Mesenchymal stem cell (in vitro differentiated cells and primary cell): ENCODE data around the gene ING3.

ENCODE experiments used
- DNase-seq: peaks from one replicate; pipeline ENCODE4 v3.0.0-alpha.2; 2013
- H2AFZ ChIP-seq: one replicate; pipeline ENCODE4 v1.6.1; 2013; ENCODE audit warnings: low read depth, mild to moderate bottlenecking, control low read depth, inconsistent platforms, low read length, moderate library complexity
- H2AK5ac ChIP-seq: 2 replicates; pipeline ENCODE4 v1.6.1; 2013; ENCODE audit warnings: low read length, moderate library complexity, mild to moderate bottlenecking, inconsistent platforms; ENCODE audit not compliant: severe bottlenecking
- H2BK120ac ChIP-seq: one replicate; pipeline ENCODE4 v1.6.1; 2013; ENCODE audit warnings: low read depth, mild to moderate bottlenecking, inconsistent platforms, low read length, moderate library complexity
- H2BK12ac ChIP-seq, 2 experiments: one replicate each; pipeline ENCODE4 v1.6.1; 2013; ENCODE audit warnings: inconsistent platforms in 2 of 2, low read length in 2 of 2, mild to moderate bottlenecking in 2 of 2, moderate library complexity in 2 of 2, control low read depth in 1 of 2
- H2BK15ac ChIP-seq: one replicate; pipeline ENCODE4 v1.6.1; 2013; ENCODE audit warnings: mild to moderate bottlenecking, low read depth, inconsistent platforms; ENCODE audit not compliant: poor library complexity, severe bottlenecking
- H2BK5ac ChIP-seq: 2 replicates; pipeline ENCODE4 v1.6.1; 2013; ENCODE audit warnings: low read depth, mild to moderate bottlenecking, low read length, control low read depth, inconsistent platforms; ENCODE audit not compliant: poor library complexity, severe bottlenecking
- H3K14ac ChIP-seq, 2 experiments: one replicate each; pipeline ENCODE4 v1.6.1; 2013; ENCODE audit warnings: inconsistent platforms in 2 of 2, low read length in 2 of 2, control low read depth in 1 of 2, mild to moderate bottlenecking in 1 of 2, moderate library complexity in 1 of 2
- H3K18ac ChIP-seq, 2 experiments: one replicate each; pipeline ENCODE4 v1.6.1; 2013; ENCODE audit warnings: inconsistent platforms in 2 of 2, low read length in 2 of 2, control low read depth in 1 of 2, low read depth in 1 of 2, mild to moderate bottlenecking in 1 of 2
- H3K23ac ChIP-seq, 2 experiments: one replicate each; pipeline ENCODE4 v1.6.1; 2013; ENCODE audit warnings: inconsistent platforms in 2 of 2, low read length in 2 of 2, mild to moderate bottlenecking in 2 of 2, moderate library complexity in 2 of 2, control low read depth in 1 of 2
- H3K27ac ChIP-seq: 2 replicates; pipeline ENCODE4 v1.5.1; 2013; ENCODE audit warnings: mild to moderate bottlenecking, moderate library complexity, low read length, control low read depth, inconsistent platforms; ENCODE audit not compliant: poor library complexity, severe bottlenecking
- H3K27me3 ChIP-seq, 2 experiments: 2 replicates each; pipeline versions ENCODE4 v1.6.1 to v1.7.0; 2013; ENCODE audit warnings: low read length in 2 of 2, mild to moderate bottlenecking in 2 of 2, moderate library complexity in 2 of 2, control low read depth in 1 of 2, inconsistent platforms in 1 of 2; ENCODE audit not compliant: control insufficient read depth in 1 of 2, insufficient read depth in 1 of 2
- H3K36me3 ChIP-seq, 2 experiments: 2 replicates each; pipeline versions ENCODE4 v1.6.1 to v1.7.0; 2013; ENCODE audit warnings: low read length in 2 of 2, control low read depth in 1 of 2, inconsistent platforms in 1 of 2, low read depth in 1 of 2, mild to moderate bottlenecking in 1 of 2; ENCODE audit not compliant: insufficient read depth in 2 of 2, control insufficient read depth in 1 of 2
- H3K4ac ChIP-seq, 2 experiments: one replicate each; pipeline ENCODE4 v1.6.1; 2013; ENCODE audit warnings: inconsistent platforms in 2 of 2, low read length in 2 of 2, mild to moderate bottlenecking in 2 of 2, moderate library complexity in 2 of 2, control low read depth in 1 of 2, low read depth in 1 of 2
- H3K4me1 ChIP-seq: 2 replicates; pipeline ENCODE4 v1.6.1; 2013; ENCODE audit warnings: low read depth, low read length, control low read depth; ENCODE audit not compliant: control insufficient read depth, insufficient read depth
- H3K4me2 ChIP-seq: 2 replicates; pipeline ENCODE4 v1.6.1; 2013; ENCODE audit warnings: low read length, mild to moderate bottlenecking, inconsistent platforms; ENCODE audit not compliant: poor library complexity, severe bottlenecking
- H3K4me3 ChIP-seq, 2 experiments: 2 replicates each; pipeline versions ENCODE4 v1.5.1 to v1.7.0; 2013; ENCODE audit warnings: low read length in 2 of 2, mild to moderate bottlenecking in 2 of 2, control low read depth in 1 of 2, low read depth in 1 of 2; ENCODE audit not compliant: insufficient read depth in 1 of 2
- H3K79me1 ChIP-seq: replicated peaks from 2 replicates; pipeline ENCODE4 v1.6.1; 2013; ENCODE audit warnings: mild to moderate bottlenecking, control low read depth, low read length, inconsistent platforms; ENCODE audit not compliant: poor library complexity, severe bottlenecking
- H3K9ac ChIP-seq: 2 replicates; pipeline ENCODE4 v1.7.0; 2013; ENCODE audit warnings: mild to moderate bottlenecking, low read length, moderate library complexity
- H3K9me3 ChIP-seq: 2 replicates; pipeline ENCODE4 v1.7.0; 2013; ENCODE audit warnings: mild to moderate bottlenecking, low read length; ENCODE audit not compliant: control insufficient read depth
- H4K8ac ChIP-seq: one replicate; pipeline ENCODE4 v1.6.1; 2013; ENCODE audit warnings: inconsistent platforms, mild to moderate bottlenecking, low read length, moderate library complexity
- H4K91ac ChIP-seq: one replicate; pipeline ENCODE4 v1.6.1; 2013; ENCODE audit warnings: mild to moderate bottlenecking, low read length, inconsistent platforms
- WGBS: methylation state at CpG from one replicate; pipeline ENCODE4 v1.1.7; 2013; ENCODE audit warnings: mixed read lengths; 5-methylcytosine and 5-hydroxymethylcytosine counted together

The ING3 gene

DNA sequence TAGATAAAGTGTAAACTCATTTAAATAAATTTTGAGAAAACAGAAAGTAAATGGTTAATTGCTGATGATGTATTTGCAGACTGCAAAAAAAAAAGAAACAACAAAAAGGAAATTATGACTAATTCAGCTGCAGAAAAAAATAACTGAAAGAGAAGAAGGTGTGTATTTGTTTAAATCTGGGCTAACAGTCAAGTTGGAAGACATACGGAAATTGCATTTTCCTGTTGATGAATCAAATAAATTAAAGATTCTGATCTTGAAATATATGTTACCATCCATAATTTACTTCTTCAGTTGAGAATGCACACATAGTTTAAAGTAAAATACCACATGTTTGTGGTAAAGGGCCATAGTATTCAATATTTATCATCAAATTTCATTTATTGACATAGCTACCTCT, 19.3 kb upstream of the ING3 start:
- H3K9me3 ChIP-seq, result no peaks in the 10 kb centered on the region
- H2BK5ac ChIP-seq, result no peak overlapping the region
- no peak overlapping the region for H2BK15ac ChIP-seq
- H2AFZ ChIP-seq, result no peak overlapping the region
- H3K18ac ChIP-seq, result no peak overlapping the region
- no peak for DNase-seq
- H2BK120ac ChIP-seq, result no peak overlapping the region
- no peaks in the 10 kb centered on the region for H3K27me3 ChIP-seq
- H3K79me1 ChIP-seq, result no peaks in the 10 kb centered on the region
- H3K14ac ChIP-seq, result no peak overlapping the region
- no peak overlapping the region for H2AK5ac ChIP-seq
- no peak overlapping the region for H3K4ac ChIP-seq
- H3K4me1 ChIP-seq, result no peaks in the 10 kb centered on the region
- H4K8ac ChIP-seq, result no peak overlapping the region
- no peak overlapping the region for H2BK12ac ChIP-seq
- no CpG with 5 or more reads among the region's 1 CpG for WGBS
- no peak overlapping the region for H3K9ac ChIP-seq
- H3K36me3 ChIP-seq, result no peaks in the 10 kb centered on the region
- no peak overlapping the region for H3K4me3 ChIP-seq
- no peak overlapping the region for H3K4me2 ChIP-seq
- no peak overlapping the region for H3K27ac ChIP-seq
- no peak overlapping the region for H4K91ac ChIP-seq
- no peak overlapping the region for H3K23ac ChIP-seq

DNA sequence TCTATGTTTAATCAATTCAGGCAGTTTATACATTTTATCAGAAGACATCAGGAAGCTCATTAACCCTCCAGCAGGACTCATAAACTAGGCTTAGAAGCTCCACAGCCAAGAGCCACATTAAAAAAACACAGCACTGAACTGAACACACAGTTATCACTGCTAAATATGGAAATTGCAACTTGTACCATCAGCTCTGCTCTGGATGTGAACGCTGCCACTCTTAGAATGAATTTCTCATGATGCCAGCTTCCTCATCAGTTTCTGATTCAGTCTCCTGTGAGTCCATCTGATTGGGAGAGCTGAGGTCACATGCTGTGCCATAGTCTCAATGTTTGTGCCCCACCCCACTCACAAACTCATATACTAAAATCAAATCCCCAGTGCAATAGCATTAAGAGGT, 17.1 kb upstream of the ING3 start:
- no peak for DNase-seq
- Histone ChIP-seq H2AK5ac (no peak overlapping the region), H4K91ac (no peak overlapping the region), H4K8ac (peak overlapping the region; percentile 37), H2AFZ (no peak overlapping the region), H3K4ac (no peak overlapping the region), H2BK15ac (no peak overlapping the region), H3K27me3 (no peaks in the 10 kb centered on the region), H2BK12ac (no peak overlapping the region), H3K36me3 (no peaks in the 10 kb centered on the region), H3K23ac (no peak overlapping the region), H3K4me2 (no peak overlapping the region), H3K9me3 (no peaks in the 10 kb centered on the region), H3K9ac (no peak overlapping the region), H3K4me1 (no peaks in the 10 kb centered on the region), H2BK120ac (no peak overlapping the region), H3K27ac (no peak overlapping the region), H2BK5ac (no peak overlapping the region), H3K18ac (peak overlapping the region in 1 of 2 experiments; percentile 62), H3K14ac (no peak overlapping the region), H3K79me1 (no peaks in the 10 kb centered on the region), H3K4me3 (no peak overlapping the region)
- WGBS, result 76% methylated on average over 1 of the region's 1 CpG

- Histone ChIP-seq H2AK5ac (no peak overlapping the region), H3K36me3 (no peaks in the 10 kb centered on the region), H2BK5ac (no peak overlapping the region), H3K4me2 (no peak overlapping the region), H2AFZ (no peak overlapping the region), H3K18ac (no peak overlapping the region), H3K9ac (no peak overlapping the region), H3K27me3 (no peaks in the 10 kb centered on the region), H3K79me1 (no peaks in the 10 kb centered on the region), H3K4me1 (no peaks in the 10 kb centered on the region), H2BK120ac (no peak overlapping the region), H2BK12ac (no peak overlapping the region), H3K14ac (no peak overlapping the region), H3K4me3 (no peak overlapping the region), H4K8ac (no peak overlapping the region), H3K9me3 (no peaks in the 10 kb centered on the region), H3K4ac (no peak overlapping the region), H3K23ac (no peak overlapping the region), H4K91ac (no peak overlapping the region), H2BK15ac (no peak overlapping the region), H3K27ac (no peak overlapping the region)
- WGBS, result no CpG with 5 or more reads among the region's 3 CpGs
- no peak for DNase-seq
These were observed 11.2 kb upstream of the ING3 start for GRCh38 chr7:120939345-120939744.

DNA sequence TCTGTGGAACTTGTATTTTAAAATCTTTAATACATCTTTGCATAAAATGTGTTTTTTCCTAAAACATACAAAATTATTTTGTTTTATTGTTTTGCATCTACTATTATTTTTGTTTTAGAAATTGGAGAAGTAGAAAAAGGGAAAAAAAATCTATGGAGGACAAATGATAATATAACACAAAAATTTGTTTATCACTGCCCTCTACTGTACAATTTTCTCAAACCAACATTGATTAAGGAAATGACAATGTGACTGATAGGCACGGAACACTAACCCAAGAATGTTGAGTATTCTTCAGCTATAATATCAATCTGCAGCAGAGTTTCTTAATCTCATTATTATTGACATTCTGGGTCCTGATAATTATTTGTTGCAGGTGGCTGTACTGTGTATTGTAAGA, 9.5 kb upstream of the ING3 start:
- Histone ChIP-seq H2BK15ac (no peak overlapping the region), H3K18ac (no peak overlapping the region), H2AFZ (no peak overlapping the region), H3K9me3 (no peaks in the 10 kb centered on the region), H3K4me3 (no peak overlapping the region), H3K4me2 (no peak overlapping the region), H3K36me3 (no peaks in the 10 kb centered on the region), H4K91ac (no peak overlapping the region), H3K4ac (no peak overlapping the region), H2BK120ac (no peak overlapping the region), H2AK5ac (no peak overlapping the region), H3K4me1 (no peaks in the 10 kb centered on the region), H3K14ac (no peak overlapping the region), H2BK5ac (no peak overlapping the region), H4K8ac (no peak overlapping the region), H3K27ac (no peak overlapping the region), H3K79me1 (no peaks in the 10 kb centered on the region), H3K23ac (no peak overlapping the region), H3K27me3 (no peaks in the 10 kb centered on the region), H2BK12ac (no peak overlapping the region), H3K9ac (no peak overlapping the region)
- no peak for DNase-seq
- no CpG with 5 or more reads among the region's 1 CpG for WGBS
